ENCODE measurements around the gene SPINT3. TPM values are rescaled to one million over a fixed set of nuclear protein-coding genes. Genes with fewer than 3 reads are reported as not detected.
A peak's percentile ranks its signal among the peaks of the same experiment; 100 is the strongest.
"Not testable (repeated sequence)": the region's sequence is repeated elsewhere in the genome, so short reads cannot be mapped to it uniquely, and the experiment has no call there.

Gene SPINT3
- total RNA-seq, 2 donors from 2014 or later = not detected

DNA sequence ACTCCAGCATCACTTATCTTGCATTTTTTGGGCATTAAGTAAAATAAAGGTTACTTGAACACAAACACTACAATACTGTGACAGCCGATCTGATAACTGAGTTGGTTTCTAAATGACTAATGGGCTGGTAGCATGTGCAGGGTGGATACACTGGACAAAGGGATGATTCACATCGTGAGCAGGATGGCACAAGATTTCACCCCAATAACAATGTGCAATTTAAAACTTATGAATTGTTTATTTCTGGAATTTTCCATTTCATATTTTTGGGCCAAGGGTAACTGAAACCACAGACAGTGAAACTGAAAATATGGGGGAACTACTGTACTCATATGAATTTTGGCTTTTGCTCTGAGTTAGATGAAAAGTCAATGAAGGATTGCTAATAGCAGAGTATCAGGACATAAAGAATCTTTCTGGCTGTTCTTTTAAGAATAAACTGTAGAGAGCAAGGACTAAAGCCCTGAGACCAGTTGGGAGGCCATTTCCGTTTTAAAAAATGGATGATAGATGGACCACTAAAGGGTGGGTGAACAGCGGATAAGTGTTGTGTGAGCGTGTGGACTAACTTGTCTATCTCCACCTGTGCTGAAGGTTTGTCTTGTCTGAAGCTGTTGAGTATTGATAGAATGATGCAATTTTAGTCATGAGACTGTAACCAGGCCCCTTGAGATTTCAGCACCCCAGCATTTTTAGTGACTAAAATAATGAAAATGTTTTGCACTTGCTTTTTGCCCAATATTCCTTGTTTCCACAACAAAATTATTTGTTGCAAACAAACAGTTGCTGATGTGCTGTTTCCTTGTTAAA, 8.2 kb downstream of the SPINT3 start:
- no peak for DNase-seq
- no peak for ATAC-seq
- intact Hi-C loops (cut with DNase I) = no loop called here

DNA sequence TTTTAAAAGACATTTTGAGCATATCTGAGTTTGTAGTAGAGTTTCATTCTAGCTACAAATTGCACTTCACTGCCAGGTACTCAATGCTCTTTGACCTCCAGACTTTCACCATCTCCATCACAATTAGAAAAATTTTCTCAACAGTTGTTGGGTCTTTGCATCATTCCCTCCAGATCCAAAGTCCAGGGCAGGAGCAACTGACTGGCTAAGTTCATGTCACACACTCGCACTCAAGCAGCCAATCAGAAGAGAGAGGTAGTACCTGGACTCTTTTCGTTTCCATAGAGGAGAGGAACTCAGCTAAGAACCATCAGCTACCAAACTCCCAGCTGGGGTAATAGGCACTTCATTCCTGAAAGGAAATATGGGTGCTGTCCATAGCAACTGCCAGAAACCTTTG, 9.0 kb downstream of the SPINT3 start:
- DNase-seq (no peak), ATAC-seq (no peak)
- intact Hi-C loops (cut with DNase I) = no loop called here

DNA sequence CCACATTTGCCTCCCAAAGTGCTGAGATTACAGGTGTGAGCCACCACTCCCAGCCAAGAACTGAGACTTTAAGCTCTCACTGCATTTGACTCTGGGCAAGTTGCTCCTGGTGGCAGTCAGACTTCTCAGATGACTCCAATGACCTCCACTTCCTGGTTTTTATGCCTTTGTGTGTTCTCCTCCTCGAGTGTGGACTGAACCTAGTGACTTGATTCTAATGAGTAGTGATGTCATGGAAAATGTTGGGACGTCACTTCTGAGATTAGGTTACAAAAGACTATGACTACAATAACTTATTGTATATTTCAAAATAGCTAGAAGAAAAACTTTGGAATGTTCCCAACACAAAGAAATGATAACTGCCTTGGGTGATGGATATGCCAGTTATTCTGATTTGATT, 12.0 kb downstream of the SPINT3 start:
- DNase-seq (no peak), ATAC-seq (no peak)
- intact Hi-C loops (cut with DNase I) = no loop called here

DNA sequence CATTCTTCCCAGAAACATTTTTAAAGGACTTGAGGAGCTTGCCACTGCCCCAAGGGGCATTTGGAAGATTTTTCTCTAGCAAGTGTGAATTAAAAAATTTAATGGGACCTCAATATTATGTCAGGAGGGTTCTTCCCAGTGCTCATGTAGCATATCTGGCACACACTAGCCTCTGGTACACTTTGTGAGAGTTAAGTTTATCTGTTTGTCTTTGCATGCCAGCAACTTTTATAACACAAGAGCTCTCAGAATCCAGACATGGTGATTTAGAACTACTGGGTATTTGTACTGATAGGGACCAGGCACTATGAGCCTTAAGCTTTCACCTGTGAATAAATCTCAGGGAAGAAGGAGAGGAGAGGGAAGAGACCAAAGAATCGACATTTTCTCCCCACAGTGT, 12.9 kb downstream of the SPINT3 start:
- DNase-seq (no peak), ATAC-seq (no peak)
- intact Hi-C loops (cut with DNase I) = no loop called here

DNA sequence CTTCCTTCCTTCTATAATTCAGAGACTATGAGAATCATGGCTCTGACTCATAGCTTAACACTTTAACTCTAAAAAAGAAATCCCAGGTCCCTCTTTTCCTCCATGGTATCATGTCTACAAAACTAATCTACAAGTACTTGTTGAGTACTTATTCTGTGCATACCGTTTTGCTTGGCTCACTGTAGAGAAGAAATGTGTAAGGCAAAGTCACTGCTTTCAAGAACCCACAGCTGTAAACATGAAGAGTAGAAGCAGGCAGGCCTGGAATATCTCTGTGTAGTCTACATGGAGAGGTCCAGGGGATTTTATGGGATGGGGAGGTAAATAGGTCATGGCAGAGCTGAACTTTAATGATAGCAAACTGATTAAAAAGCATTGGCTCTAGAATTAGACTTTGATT, 13.8 kb downstream of the SPINT3 start:
- ATAC-seq = no peak
- intact Hi-C loops (cut with DNase I) = no loop called here
- DNase-seq = no peak

DNA sequence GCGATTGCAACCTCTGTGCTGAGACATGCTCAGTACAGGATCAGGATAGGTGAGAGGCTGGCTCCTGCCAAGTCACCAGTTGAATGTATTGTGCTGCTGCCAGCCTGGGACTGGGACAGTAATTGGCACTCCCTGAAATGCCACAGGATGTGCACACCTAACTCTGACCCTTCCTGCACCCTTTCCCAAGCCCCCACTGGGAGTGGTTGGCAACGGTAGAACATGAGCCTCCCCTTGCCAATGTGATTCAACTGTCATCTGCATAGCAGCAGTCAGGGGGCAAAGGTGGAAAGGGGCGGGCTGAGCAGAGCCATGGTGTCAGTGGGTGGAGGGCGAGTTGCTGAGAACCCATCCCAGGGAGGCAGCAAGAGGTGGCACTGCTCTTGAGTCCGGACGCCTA, 15.4 kb downstream of the SPINT3 start:
- DNase-seq = no peak
- no peak for ATAC-seq

DNA sequence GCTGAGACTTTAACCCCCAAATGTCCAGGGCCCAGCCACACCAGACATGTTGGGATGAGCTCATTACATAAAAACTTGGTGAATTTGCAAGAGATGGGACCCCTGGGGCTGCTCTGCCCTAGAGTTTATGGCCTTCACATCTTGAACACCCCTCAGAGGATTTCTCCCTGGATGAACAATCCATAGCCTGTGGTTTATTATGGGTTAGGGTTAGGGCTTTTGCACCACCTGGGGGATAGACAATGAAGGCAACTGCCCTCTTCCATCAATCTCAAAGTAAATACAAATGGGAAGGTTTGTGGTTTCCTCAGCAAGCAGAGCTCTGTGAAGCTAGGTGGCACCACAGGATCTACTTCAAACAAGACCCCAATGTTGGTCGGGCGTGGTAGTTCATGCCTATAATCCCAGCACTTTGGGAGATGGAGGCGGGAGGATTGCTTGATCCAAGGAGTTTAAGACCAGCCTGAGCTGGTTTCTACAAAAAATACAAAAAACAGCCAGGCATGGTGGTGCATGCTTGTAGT, 17.4 kb downstream of the SPINT3 start:
- no peak for DNase-seq
- intact Hi-C loops (cut with DNase I) = no loop called here
- ATAC-seq = no peak

More for the DNA sequence above, 15.4 kb downstream of the SPINT3 start:
- intact Hi-C loops (cut with DNase I) = no loop called here

DNA sequence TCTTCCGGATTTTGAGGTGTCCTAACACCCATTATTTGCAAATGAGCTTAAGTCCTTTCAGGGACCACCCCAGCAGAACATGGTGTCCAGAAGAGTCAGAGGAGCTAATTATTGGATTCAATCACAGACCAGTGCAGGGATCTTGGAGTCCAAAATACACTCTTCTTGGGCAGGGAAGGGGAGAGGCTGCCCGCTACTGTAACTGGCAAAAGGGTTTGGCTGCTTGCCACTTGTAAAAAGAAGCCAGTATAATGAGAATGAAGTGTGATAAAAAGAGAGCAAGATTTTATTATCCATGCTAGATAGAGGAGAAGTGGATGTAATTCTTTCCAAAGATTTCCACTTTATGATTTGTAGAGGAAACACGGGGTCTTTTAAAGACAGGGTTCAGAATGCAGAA, 19.3 kb downstream of the SPINT3 start:
- DNase-seq (no peak), ATAC-seq (no peak)
- intact Hi-C loops (cut with DNase I) = no loop called here

DNA sequence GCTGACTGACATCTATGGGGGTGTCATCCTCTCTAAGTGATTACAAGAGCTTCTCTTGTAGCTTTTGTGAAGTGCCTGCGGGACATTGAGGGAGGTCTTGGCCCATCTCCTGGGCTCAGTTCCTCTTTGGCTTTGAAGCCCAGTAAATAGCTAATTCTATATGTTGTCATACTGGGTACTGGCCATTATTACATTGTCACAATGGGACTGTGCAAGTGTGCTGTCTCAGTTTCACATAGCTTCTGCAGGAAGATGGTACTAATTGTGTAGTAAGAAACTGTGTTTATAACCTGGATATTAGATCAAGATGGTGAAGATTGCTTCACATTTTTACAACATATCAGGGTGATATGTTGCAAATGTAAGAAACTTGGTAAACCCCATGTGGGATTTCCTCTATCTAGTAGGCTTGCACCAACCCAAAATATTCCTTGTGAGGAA, 19.9 kb downstream of the SPINT3 start:
- ATAC-seq (no peak), DNase-seq (no peak)
- intact Hi-C loops (cut with DNase I) = no loop called here

DNA sequence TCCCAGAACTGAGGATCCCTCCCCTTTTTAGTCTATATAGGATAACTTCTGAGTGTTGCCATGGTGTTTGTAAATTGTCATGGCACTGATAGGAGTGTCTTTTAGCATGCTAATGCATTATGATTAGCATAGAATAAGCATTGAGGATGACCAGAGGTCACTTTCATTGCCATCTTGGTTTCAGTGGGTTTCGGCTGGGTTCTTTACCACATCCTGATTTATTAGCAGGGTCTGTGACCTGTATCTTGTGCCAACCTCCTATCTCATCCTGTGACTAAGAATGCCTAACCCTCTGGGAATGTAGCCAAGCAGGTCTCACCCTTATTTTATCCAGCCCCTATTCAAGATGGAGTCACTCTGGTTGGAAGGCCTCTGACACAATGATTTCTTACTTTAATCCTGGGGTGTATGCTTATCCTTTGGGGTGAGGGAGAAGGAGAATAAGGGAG, 26.3 kb downstream of the SPINT3 start:
- ATAC-seq = no peak
- DNase-seq = no peak
- intact Hi-C loops (cut with DNase I) = no loop called here

DNA sequence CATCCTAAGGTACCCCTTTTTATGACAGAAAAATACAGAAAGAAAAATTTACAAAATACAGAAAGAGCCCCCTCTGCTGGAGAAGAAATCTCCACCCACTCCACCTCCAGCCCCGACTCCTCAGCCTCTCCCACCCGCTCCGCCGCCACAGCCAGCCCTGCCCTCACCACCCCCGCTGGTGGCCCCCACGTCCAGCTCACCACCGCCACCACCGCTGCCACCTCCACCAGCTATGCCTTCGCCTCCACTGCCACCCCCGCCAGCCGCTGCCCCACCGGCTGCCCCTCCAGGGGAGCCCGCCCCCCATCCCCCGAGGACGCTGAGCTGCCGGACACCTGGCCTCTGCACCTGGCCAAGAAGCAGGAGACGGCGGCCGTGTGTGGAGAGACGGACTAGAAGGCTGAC, 28.2 kb downstream of the SPINT3 start:
- ATAC-seq (no peak), DNase-seq (no peak)
- intact Hi-C loops (cut with DNase I) = no loop called here

DNA sequence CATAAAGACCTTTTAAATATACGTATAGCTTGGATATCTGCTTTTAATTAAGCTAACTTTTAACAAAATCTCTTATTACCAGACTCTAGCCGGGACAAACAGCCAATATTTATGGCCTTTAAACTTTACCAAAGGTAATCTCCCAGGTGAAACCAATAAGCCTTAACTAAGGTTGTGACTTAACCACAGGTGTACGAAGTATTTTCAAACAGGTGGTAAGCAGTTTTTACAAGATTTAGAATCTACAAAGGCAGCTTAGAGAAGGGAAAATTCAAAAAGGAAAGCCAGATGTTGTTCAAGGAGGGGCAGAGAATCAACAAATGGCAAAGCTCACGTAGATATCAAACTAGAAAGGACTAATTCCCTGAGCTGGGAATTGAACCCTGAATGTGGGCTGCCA, 30.0 kb downstream of the SPINT3 start:
- DNase-seq = no peak
- no peak for ATAC-seq
- intact Hi-C loops (cut with DNase I) = no loop called here

DNA sequence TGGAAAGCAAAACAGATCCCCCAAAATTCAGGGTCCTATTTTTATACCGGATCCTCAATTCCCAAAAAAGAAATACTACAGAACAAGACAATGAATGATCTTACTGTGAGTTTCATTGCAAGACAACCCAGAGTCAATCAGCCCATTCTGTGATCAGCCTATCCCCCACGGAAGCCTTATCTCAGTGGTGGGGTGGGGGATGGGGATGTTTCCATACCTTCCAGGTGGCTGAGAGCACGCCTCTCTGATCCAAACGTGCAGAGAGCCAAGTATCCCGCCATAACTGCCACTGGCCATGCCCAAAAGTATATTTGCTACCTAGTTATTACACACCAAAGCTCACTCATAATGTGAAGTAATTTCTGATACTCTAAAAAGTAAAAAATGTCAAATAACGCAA, 30.7 kb downstream of the SPINT3 start:
- no peak for ATAC-seq
- no peak for DNase-seq
- intact Hi-C loops (cut with DNase I) = no loop called here

DNA sequence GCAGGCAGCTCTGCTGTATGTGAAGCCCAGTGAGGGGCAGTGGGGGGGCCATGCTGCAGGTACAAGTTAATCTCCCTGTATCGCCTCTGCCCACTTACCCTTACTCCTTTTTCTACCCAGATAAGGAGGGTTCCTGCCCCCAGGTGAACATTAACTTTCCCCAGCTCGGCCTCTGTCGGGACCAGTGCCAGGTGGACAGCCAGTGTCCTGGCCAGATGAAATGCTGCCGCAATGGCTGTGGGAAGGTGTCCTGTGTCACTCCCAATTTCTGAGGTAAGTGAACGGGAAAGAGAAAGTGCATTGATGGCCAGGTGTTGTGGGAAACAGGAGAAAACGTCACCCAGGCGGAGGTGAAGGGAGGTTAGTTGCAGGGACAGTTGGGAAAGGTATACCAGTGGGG, 35.6 kb downstream of the SPINT3 start:
- DNase-seq (no peak), ATAC-seq (no peak)
- intact Hi-C loops (cut with DNase I) = no loop called here

DNA sequence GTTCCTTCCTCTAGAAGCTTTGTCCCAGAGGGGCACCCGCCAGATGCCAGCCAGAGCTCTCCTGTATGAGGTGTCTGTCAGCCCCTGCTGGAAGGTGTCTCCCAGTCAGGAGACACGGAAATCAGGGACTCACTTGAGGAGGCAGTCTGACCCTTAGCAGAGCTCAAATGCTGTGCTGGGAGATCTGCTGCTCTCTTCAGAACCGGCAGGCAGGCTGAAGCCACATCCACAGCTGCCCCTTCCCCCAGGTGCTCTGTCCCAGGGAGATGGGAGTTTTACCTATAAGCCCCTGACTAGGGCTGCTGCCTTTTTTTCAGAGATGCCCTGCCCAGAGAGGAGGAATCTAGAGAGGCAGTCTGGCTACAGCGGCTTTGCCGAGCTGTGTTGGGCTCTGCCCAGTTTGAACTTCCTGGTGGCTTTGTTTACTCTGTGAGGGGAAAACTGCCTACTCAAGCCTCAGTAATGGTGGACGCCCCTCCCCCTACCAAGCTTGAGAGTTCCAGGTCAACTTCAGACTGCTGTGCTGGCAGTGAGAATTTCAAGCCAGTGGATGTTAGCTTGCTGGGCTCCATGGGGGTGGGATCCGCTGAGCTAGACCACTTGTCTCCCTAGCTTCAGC, 37.8 kb downstream of the SPINT3 start:
- DNase-seq = not testable (repeated sequence)

DNA sequence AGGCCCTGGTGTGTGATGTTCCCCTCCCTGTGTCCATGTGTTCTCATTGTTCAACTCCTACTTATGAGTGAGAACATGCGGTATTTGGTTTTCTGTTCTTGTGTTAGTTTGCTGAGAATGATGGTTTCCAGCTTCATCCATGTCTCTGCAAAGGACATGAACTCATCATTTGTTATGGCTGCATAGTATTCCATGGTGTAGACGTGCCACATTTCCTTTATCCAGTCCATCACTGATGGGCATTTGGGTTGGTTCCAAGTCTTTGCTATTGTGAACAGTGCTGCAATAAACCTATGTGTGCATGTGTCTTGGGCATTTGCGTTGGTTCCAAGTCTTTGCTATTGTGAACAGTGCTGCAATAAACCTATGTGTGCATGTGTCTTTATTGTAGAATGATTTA, 43.1 kb downstream of the SPINT3 start:
- intact Hi-C loops (cut with DNase I); DNase-seq; ATAC-seq: not testable (repeated sequence)

More for the DNA sequence above, 37.8 kb downstream of the SPINT3 start:
- intact Hi-C loops (cut with DNase I); ATAC-seq: not testable (repeated sequence)

DNA sequence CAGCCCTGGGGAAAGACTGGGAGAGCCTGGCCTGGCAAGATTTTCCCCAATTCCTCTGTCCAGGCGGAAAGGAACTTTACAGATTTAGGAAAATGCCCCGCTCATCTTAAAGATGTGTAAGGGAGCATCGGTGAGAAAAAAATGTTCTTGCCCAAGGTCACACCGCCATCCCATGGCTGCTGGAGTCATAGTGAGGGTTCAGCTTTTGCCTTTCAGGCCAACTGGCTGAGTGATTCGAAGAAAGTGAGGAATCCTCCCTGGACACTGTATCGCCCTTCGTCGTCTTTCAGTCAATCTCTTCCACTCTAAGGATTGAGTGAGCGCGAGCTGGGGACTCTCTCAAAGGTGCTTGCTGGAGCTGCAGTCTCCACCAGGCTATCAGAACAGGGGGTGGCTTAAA, 44.5 kb downstream of the SPINT3 start:
- ATAC-seq (peak in 1 of 2 donors; percentile 21), DNase-seq (no peak)
- intact Hi-C loops (cut with DNase I) = no loop called here

DNA sequence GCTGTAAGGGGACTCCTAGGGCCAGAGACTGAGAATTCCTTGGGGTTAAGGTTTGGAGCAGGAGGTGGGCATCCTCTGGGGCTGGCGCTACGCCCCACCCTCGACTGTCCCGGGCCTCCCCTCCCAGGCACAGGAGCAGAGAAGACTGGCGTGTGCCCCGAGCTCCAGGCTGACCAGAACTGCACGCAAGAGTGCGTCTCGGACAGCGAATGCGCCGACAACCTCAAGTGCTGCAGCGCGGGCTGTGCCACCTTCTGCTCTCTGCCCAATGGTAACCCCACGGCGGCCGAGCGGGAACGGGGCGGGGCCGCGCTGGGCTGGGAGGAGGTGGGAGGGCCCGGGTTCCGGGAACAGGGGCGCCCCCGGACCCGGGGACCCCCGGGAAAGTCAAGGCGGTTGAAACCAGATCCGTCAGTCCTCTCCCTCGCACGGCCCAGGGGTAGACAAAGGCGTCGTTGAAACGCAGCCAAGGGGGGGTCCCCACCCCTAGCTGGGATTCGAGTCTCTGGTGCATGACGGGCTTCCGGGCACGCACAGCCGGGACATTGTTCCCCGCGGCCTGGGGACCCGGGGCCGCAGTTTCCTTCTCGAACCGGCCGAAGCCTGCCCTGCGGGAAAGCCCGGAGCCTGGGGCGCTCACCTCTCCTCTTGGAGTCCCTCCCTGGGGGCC, 45.0 kb downstream of the SPINT3 start:
- intact Hi-C loops (cut with DNase I) = no loop called here
- DNase-seq (peak; percentile 43), ATAC-seq (peak; percentile 73 to 94)

DNA sequence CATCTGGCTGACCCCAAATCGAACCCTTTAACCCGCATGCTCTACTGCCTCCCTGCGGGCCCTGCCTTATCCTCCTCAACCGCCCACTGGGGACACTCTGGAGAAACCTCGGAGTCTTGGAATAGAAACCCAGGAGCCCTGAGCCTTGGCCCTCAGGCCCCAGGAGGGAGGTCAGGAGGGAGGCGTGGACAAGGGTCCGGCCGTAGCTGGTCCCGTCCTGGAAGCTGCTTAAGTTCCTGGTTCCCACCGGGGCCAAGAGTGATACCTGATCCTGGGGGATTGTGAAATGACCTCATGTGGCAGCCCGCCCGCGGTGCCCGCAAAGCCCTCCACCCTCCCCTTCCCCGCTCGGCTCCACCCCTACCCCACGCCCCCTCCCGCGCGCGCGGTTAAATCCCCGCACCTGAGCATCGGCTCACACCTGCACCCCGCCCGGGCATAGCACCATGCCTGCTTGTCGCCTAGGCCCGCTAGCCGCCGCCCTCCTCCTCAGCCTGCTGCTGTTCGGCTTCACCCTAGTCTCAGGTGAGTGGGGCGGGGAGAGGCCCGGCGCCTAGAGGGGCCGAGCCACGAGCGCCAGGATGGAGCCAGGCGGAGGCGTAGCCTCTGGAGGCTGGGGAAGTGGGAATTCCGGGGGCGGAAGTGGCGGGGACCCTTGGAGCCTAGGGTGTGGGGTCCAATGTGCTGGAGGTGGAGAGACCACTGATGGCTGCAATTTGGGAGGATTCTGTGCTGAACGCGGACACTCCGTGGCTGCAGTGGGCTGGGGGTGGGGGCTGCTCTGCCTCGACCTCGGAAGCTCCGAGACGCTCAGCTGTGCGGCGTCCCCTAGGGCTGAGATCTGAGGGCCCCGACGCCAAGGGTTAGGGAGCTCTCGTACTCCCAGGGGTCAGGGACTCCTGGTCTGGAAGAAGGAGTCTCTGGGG, 45.8 kb downstream of the SPINT3 start, which contains the start of gene WFDC2:
WFDC2 (plus strand) TSS at position 418 of the 926 bp plus-strand sequence; CDS start at position 447, 29 bp downstream.
- ATAC-seq (peak; percentile 40 to 66), DNase-seq (no peak)
- intact Hi-C loops (cut with DNase I) = no loop called here

Measured in left cardiac atrium (tissue), 4 donors.